Measurements from ENCODE around the gene OPRM1.
"Not testable (repeated sequence)": the region's sequence is repeated elsewhere in the genome, so short reads cannot be mapped to it uniquely, and the experiment has no call there.

Gene OPRM1

DNA sequence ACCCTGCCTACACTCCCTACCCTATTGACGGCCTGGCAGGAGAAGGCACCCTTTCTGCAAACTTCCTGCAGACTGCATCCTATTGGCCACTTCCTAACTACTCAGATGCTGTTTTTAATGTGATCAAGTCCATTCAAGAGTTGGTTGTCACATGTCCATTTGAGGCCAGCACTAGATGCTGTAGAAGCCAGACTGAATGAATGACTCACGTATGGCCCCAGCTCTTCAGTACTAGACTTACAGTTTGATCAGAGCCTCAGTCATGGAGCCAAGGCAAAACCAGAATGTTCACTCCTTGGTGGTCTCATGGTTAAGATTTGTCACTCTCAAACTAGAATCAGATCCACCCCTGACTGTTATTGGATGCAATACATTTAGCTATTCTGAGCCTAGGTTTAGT, 101.7 kb downstream of the OPRM1 start:
- no peak for DNase-seq (ENCODE audit: low spot score)

GRCh38 chr6:154143753-154144152, 104.7 kb downstream of the OPRM1 start:
- DNase-seq (ENCODE audit: low spot score) = no peak

- no peak for DNase-seq (ENCODE audit: low spot score)
Observed at GRCh38 chr6:154154389-154154967, 115.4 kb downstream of the OPRM1 start.

GRCh38 chr6:154156135-154156896, 117.3 kb downstream of the OPRM1 start:
- DNase-seq (ENCODE audit: low spot score) = no peak

DNA sequence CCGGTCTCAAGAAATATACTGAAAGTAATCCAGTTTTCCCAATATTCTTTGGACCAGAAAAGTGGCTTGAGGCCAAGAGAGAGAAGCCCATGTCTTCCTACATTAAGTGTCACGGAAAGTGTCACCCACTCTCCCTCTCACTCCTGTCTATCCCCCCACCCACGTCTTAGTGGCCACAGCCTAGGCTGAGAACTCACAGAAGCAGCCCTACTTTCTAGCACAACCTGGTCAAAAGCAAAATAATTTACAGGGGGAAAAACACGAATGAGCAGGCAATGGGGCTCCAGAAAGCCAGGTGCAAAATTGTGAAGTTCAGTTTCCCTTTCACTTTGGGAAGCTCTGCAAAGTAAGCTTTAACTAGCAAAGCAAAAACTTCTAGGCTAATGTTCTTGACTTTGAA, 118.0 kb downstream of the OPRM1 start:
- DNase-seq (ENCODE audit: low spot score) = no peak

- DNase-seq (ENCODE audit: low spot score) = no peak
Observed at GRCh38 chr6:154157706-154158105, 118.7 kb downstream of the OPRM1 start.

GRCh38 chr6:154159126-154159525, 120.1 kb downstream of the OPRM1 start:
- DNase-seq (ENCODE audit: low spot score) = no peak

GRCh38 chr6:154161689-154162088, 122.6 kb downstream of the OPRM1 start:
- no peak for DNase-seq (ENCODE audit: low spot score)

GRCh38 chr6:154164397-154164796, 125.4 kb downstream of the OPRM1 start:
- DNase-seq (ENCODE audit: low spot score) = peak; percentile 83

DNA sequence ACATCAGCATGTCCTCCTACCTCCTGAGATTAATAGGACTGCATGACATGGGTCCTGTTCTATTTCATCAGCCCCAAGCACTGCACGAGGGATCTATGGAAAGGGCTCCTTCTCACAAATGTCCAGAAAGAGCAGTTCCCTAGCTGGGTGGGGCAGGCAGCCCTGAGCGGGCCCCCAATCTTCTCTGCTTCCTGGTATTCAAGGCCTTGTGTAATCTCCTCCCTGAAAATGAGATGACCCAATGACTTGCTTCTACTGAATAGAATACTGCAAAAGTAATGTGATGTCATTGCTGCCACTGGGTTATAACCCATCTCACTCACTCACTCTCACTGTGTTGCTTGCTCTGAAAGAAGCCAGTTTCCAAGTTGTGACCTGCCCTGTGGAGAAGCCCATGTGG, 126.4 kb downstream of the OPRM1 start:
- no peak for DNase-seq (ENCODE audit: low spot score)

GRCh38 chr6:154166140-154166539, 127.1 kb downstream of the OPRM1 start:
- DNase-seq (ENCODE audit: low spot score) = no peak

- no peak for DNase-seq (ENCODE audit: low spot score)
Observed at GRCh38 chr6:154167126-154167525, 128.1 kb downstream of the OPRM1 start.

DNA sequence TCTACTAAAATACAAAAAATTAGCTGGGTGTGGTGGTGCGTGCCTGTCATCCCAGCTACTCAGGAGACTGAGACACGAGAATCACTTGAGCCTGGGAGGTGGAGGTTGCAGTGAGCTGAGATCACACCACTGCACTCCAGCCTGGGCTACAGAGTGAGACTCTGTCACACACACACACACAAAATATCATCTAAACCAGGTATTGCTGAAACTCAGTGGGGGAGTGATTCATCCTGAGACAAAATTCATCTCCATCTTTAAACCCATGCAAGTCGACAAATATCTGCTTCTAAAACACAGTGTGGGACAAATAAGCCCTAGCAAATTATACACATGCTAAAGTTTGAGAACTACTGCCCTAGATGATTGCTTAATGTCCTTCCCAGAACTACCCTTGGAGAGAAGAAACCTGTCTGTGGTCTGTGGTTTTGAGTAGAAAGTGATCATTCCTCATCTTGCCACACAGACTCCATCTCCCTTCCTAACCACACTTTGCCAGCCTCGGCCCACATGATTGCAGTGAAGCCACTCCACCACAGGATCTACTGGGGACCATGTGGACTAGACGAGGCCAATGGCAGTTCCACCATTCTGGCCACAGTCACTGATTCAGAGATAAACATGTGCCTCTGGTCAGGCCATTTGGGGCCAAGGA, 130.3 kb downstream of the OPRM1 start:
- no peak for DNase-seq (ENCODE audit: low spot score)

- DNase-seq (ENCODE audit: low spot score) = no peak
Observed at GRCh38 chr6:154170106-154170505, 131.1 kb downstream of the OPRM1 start.

DNA sequence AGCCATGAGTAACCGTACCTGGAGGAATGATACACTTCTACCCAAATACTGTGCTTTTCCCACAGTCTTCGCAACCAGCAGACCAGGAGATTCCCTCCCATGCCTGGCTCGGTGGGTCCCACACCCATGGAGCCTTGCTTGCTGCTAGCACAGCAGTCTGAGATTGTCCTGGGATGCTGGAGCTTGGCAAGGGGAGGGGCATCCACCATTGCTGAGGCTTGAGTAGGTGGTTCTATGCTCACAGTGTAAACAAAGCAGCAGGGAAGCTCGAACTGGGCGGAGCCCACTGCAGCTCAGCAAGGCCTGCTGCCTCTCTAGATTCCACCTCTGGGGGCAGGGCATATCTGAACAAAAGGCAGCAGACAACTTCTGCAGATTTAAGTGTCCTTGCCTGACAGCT, 133.4 kb downstream of the OPRM1 start:
- not testable (repeated sequence) for DNase-seq (ENCODE audit: low spot score)

DNA sequence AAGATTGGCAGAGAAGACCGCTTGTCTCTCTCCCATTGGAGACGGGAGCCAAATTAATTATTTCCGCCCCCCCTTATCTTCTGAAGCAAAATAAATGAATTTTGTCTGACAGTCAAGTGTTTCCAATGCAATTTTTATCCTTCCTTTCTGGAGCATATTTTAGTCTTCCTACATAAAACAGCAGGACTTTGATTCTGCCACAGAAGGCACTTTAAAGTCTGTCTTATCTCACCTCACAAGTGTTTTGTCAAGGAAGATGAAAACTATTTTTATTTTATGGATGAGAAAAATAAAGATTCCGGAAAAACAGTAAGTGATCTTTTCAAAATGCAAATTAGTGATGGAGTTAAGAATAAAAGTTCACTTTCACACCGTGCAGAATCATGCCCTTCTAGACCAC, 140.4 kb downstream of the OPRM1 start:
- no peak for DNase-seq (ENCODE audit: low spot score)

- no peak for DNase-seq (ENCODE audit: low spot score)
Observed at GRCh38 chr6:154187203-154187602, 148.2 kb downstream of the OPRM1 start.

- no peak for DNase-seq (ENCODE audit: low spot score)
Observed at GRCh38 chr6:154187714-154188113, 148.7 kb downstream of the OPRM1 start.

GRCh38 chr6:154196333-154196885, 157.4 kb downstream of the OPRM1 start:
- no peak for DNase-seq (ENCODE audit: low spot score)

DNA sequence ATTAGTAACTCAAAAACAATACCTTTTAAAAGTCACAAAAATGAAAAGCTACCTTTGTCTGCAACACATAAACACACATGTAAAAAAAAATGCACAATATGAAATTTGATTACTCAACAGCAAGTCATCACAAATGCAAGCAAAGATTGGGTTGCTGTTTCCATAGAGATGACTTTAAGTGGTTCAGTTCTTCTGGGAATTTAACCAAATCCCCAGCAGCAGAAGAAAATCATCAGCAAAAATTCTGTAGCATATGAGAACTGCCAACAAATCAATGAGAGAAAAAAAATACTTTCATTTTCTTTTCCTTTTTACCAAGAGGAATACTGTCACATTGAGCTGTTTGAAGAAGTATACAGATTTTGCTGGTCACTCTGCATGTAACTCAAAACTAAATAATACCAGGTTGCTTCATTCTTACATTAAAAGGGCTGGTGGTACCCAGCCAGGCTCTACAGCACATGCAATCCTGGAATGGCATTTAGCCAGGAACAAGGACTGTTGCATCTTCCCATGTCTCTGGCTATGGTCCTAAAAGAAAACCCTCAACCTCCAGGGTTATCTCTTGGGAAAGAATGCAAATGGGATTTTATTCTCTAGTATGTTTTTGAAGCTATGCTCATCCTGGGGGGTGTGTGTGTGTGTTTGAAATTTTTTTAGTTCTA, 158.3 kb downstream of the OPRM1 start:
- DNase-seq (ENCODE audit: low spot score) = no peak

DNA sequence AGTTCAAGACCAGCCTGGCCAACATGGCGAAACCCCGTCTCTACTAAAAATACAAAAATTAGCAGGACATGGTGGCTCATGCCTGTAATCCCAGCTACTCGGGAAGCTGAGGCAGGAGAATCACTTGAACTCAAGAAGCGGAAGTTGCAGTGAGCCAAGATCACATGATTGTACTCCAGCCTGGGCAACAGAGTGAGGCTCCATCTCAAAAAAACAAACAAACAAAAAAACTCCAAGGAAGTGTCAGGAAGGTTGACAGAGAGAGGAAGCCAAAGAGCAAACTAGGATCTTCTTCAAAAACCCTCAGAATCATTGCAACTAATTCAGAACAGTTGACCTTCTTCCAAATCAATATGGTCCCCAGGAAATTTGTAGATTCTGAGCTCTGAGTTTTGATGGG, 162.6 kb downstream of the OPRM1 start:
- DNase-seq (ENCODE audit: low spot score) = not testable (repeated sequence)

DNA sequence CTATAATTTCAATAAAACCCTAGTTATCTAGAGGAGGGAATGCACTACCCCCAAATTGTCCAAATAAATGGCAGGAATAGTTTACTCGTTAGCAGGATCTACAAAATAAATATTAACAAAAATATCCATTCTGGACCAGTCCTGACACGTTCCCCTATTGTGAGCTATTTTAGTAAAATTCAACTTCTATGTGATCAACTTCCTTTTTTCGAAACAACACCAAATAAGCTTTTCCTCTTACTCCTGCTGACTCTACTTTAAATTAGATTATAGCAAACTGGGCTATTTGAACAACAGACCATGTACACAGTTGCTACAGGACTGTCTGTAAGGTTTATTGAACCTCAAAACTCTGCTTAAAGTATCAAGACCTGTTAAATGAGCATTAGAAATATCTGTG, 163.3 kb downstream of the OPRM1 start:
- DNase-seq (ENCODE audit: low spot score) = no peak

DNA sequence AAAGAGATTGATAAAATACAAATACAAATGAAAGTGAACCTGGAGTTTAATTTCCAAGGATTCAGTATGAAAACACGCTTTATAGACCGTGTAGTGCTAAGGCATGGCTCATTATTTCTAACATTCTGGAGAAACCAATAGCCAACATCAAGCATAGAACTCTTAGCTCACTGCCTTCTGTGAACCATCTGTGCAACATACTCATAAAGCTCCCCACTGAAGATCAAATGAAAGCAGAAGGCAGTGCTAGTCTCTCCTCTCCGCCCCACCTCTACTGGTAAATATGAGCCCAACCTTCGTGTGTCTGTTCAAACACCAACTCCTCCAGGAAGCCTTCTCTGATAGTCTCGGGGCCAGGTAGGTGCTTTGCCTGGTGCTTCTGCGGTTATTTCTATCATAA, 163.9 kb downstream of the OPRM1 start:
- DNase-seq (ENCODE audit: low spot score) = no peak
